Pancreas (tissue), 10 donors: ENCODE data around the gene TM7SF2. TPM values are rescaled to one million over a fixed set of nuclear protein-coding genes. Genes with fewer than 3 reads are reported as not detected.

ENCODE experiments used
- ATAC-seq, 4 donors: fragments of 200-7000 bp; cut with Tn5 transposase; one replicate each; pipeline versions ENCODE4 v1.8.0 to v1.9.1; 2020; ENCODE audit warnings: mild to moderate bottlenecking in 4 of 4, moderate library complexity in 4 of 4
- DNase-seq, 6 donors: peaks; one replicate each; pipeline ENCODE4 v3.0.0-alpha.2; 2020
- FAIRE-seq: peaks from 2 replicates; lab custom pipeline; 2012; peaks lifted over from hg19 to GRCh38; lab: Jason Lieb, UNC
- H3K27ac ChIP-seq, 4 donors: fragments of 200-600 bp; sonication (generic); 1 replicate in 3 of 4; 2 replicates in 1 of 4; pipeline versions ENCODE4 v1.5.0 to v1.8.0; 2020
- H3K27me3 ChIP-seq, 4 donors: fragments of 200-600 bp; one replicate each; pipeline ENCODE4 v1.8.0; 2021
- H3K36me3 ChIP-seq, 3 donors: fragments of 200-600 bp; sonication (generic) in 1 of 3; one replicate each; pipeline versions ENCODE4 v1.5.0 to v1.8.0; 2020 to 2021
- H3K4me1 ChIP-seq, 3 donors: fragments of 200-600 bp; one replicate each; pipeline ENCODE4 v1.8.0; 2021
- H3K4me3 ChIP-seq, 4 donors: fragments of 200-600 bp; sonication (generic) in 2 of 4; one replicate each; pipeline versions ENCODE4 v1.5.0 to v1.8.0; 2020 to 2021
- H3K9me3 ChIP-seq, 4 donors: fragments of 200-600 bp; one replicate each; pipeline ENCODE4 v1.8.0; 2021
- CTCF ChIP-seq, 4 donors: fragments of 200-600 bp; sonication (generic) in 3 of 4; IDR thresholded peaks; one replicate each; pipeline versions ENCODE4 v1.5.0 to v1.8.0; 2021; ENCODE audit warnings: antibody characterized with exemption in 4 of 4
- WGBS, 2 donors: extraction: QIAGEN DNeasy Blood & Tissue Kit; methylation state at CpG; one replicate each; pipeline ENCODE4 v1.1.7; 2013; 5-methylcytosine and 5-hydroxymethylcytosine counted together
- intact Hi-C, 3 donors: fragments of 100-400 bp; cut with DNase I; formaldehyde crosslinking; loops; one replicate each; pipeline versions ENCODE4 v1.11.1 to v1.14.2; 2022
- polyA plus RNA-seq, 2 donors: library from polyadenylated mRNA; stranded (reverse); fragments of 200-250 nt; gene quantifications; one replicate each; pipeline ENCODE4 v1.2.3, GENCODE V29; 2013
- total RNA-seq, 6 donors: library from RNA; stranded (reverse); fragmentation: NEBNext Ultra II Directional in 4 of 6; extraction: Animal tissue kit (Norgen Biotek cat#: 25700) in 4 of 6; gene quantifications; one replicate each; pipeline versions ENCODE4 v1.2.1 to v1.2.4, GENCODE V29; 2021 to 2023
- donor health status: healthy with polysubstance abuse.
- donor health status: DM: no; HTN: no; CAD: no; lungs with moderate emphysema.
- donor health status: DM: no; HTN: no; CAD: no.
- donor health status: control.
- donor health status: control.
- donor health status: Bipolar disorder and iron deficiency.
- donor health status: DM: yes; HTN: yes; CAD: no.
- donor health status: DM: no; HTN: no; CAD: no.
- donor health status: DM: no; HTN: no; CAD: no.
- donor health status: DM: yes; HTN: yes; CAD: no.

TM7SF2 gene
- total and polyA plus RNA-seq, 8 donors = 12.8 to 203 (median 60.6) TPM

DNA sequence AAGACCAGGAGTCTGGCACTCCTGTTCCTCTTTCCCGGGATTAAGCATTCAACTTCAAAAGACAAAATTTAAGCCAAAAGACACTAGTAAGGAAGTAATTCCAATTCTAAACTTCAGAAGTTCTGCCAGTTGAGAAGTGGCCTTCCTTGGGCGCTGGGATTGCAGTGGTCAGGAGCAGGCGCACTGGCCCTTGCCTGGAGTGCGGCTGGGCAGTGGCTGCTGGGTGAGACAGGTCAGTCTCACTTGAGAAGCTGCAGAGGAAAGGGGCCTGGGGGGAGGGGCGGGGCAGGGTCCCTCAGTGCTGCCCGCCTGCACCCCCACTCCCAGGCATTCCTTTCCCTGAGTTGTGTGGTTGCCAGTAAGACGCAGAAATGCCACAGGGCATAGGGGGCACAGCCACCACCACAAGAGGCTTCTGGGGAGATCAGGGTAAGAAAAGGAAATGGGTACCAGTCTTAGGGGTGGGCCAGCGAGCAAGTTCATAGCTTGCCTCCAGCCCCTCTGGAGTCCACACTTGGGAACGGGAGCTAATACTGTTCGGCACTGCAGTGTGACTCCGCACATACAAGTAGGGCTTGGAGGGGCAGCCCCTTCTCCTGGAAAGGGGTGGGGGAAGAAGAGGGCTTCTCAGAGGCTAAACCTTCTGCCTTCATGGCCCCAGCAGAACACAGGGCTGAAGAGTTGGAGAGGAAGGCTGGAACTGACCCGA is 16.0 kb downstream of the TM7SF2 start:
- Histone ChIP-seq H3K4me3 (no peak overlapping the region), H3K36me3 (peaks cover 6 to 70% (median 61%) of the 10 kb centered on the region in 3 donors), H3K27ac (no peak overlapping the region), H3K4me1 (peaks cover 0 to 18% (median 5%) of the 10 kb centered on the region in 3 donors), H3K27me3 (no peaks in the 10 kb centered on the region), H3K9me3 (no peaks in the 10 kb centered on the region)
- 74 to 85% methylated on average over 12 of the region's 12 CpGs for WGBS, 2 donors
- no peak for TF ChIP-seq CTCF (IDR thresholded peaks at IDR 0.05)
- FAIRE-seq = no peak
- ATAC-seq = peak in 1 of 4 donors; percentile 2
- intact Hi-C loops = no loop called here
- no peak for DNase-seq

DNA sequence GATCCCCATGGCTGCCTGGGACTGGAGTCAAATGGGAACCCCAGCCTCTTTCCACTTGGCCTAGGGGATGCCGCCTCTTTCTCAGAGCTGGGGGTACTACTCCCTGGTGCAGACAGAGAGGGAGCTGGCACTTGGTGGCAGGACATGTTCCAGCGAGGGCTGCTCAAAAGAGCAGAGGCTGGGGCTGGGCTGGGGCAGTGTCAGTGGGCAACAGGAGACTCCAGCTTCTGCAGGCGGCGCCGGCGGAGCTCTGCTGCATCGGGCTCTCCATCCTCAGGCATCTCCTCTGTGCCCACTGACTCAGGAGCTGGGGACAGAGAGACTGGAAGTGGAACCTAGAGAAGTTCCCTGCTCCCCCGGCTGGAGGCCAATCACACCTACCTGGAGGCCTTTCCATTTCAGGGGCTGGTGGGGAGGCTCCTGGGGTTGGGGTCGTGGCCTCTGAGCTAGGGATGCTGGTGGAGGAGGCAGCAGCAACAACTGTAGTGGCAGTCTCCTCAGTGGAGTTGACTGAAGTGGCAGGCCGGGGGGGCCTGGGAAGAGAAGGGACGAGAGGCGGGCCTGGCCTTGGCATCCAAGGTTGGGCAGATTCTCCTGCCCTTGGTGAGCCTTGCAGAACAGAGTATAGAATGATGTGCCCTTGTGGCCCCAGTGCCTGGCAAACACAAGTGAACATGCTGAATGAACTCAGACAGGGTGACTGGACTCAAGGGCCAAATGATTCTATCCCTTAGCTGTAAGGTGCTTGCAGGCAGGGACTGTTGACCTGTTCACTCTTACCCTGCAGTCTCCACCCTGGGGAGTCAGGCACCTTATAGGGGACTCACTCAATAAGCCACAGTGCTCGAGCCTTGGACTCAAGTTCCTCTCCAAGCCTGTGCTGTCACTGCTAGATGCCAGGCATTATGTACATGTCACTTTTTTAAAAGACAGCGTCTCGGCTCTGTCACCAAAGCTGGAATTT is 16.8 kb downstream of the TM7SF2 start:
- no peaks in the 10 kb centered on the region for H3K9me3 ChIP-seq
- no peak for TF ChIP-seq CTCF (IDR thresholded peaks at IDR 0.05)
- DNase-seq = peak in 1 of 6 donors; percentile 76
- WGBS, 2 donors = 72 to 76% methylated on average over 15 of the region's 15 CpGs
- no peak overlapping the region for H3K4me3 ChIP-seq
- no peak for ATAC-seq
- intact Hi-C loops = no loop called here
- no peaks in the 10 kb centered on the region for H3K27me3 ChIP-seq
- no peak for FAIRE-seq
- peaks cover 0 to 19% (median 10%) of the 10 kb centered on the region in 3 donors for H3K4me1 ChIP-seq
- no peak overlapping the region for H3K27ac ChIP-seq
- H3K36me3 ChIP-seq = peaks cover 6 to 76% (median 61%) of the 10 kb centered on the region in 3 donors

- H3K27ac ChIP-seq = no peak overlapping the region
- ATAC-seq (no peak), DNase-seq (peak in 2 of 6 donors; percentile 46 to 77), FAIRE-seq (no peak)
- no peak for TF ChIP-seq CTCF (IDR thresholded peaks at IDR 0.05)
- intact Hi-C loops = loop anchor here in 2 of 3 donors (5.0 kb wide), 1 partner anchor 52 kb away; the partner anchor contains the start of gene CAPN1 (in 2 of the 2)
- H3K4me3 ChIP-seq = no peak overlapping the region
- peaks cover 0 to 19% (median 10%) of the 10 kb centered on the region in 3 donors for H3K4me1 ChIP-seq
- H3K36me3 ChIP-seq = peaks cover 6 to 76% (median 61%) of the 10 kb centered on the region in 3 donors
- no peaks in the 10 kb centered on the region for H3K9me3 ChIP-seq
- 83 to 85% methylated on average over 13 of the region's 13 CpGs for WGBS, 2 donors
- no peaks in the 10 kb centered on the region for H3K27me3 ChIP-seq
Observed at GRCh38 chr11:65129649-65130441, 18.2 kb downstream of the TM7SF2 start.

DNA sequence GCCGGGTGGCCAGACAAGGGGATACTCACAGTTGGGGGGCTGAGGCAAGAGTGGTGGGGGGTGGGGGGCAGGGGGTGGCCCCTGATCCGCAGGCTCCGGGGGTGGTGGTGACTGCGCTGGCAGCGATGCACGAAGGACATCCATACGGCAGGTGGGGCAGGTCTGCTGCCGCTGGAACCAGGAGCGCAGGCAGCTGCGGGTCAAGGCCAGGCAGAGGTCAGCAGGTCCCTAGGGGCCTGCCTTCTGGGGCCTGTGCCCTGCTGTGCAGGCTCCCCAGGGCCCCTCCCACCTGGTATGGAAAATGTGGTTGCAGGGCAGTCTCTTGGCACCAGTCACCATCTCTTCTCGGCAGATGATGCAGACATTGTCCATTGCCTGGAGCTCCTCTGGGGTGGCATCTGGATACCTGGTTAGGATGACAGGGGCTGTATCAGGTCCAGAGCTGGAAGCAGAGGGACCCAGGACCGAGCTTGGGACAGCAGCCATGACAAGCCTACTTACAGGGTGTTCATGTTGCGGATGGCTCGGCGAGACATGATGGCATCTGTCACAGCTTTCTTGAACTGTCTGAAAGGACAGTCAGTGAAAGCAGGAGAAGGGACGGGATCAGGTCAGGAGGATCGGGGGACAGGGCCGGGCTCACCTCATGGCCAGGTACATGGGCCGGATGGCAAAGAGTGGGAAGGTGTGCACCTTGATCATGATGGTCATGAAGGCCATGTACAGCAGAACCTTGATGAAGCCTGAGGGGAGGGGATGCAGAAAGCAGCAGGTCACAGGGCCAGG is 19.2 kb downstream of the TM7SF2 start:
- Histone ChIP-seq H3K36me3 (peaks cover 6 to 71% (median 52%) of the 10 kb centered on the region in 3 donors), H3K9me3 (no peaks in the 10 kb centered on the region), H3K27ac (no peak overlapping the region), H3K4me3 (no peak overlapping the region), H3K4me1 (peaks cover 6 to 26% (median 17%) of the 10 kb centered on the region in 3 donors), H3K27me3 (no peaks in the 10 kb centered on the region)
- 56 to 66% methylated on average over 19 of the region's 19 CpGs for whole genome bisulfite sequencing, 2 donors
- ATAC-seq (no peak), FAIRE-seq (no peak), DNase-seq (peak in 3 of 6 donors; percentile 5 to 63 (median 23))
- intact Hi-C loops = loop anchor here in 2 of 3 donors (5.0 kb wide), 1 partner anchor 51 kb away; the partner anchor contains the start of gene CAPN1 (in 2 of the 2)
- no peak for TF ChIP-seq CTCF (IDR thresholded peaks at IDR 0.05)
